Hepatocyte (in vitro differentiated cells): ENCODE data around the gene C3orf49. TPM values are rescaled to one million over a fixed set of nuclear protein-coding genes. Genes with fewer than 3 reads are reported as not detected.
A peak's percentile ranks its signal among the peaks of the same experiment; 100 is the strongest.

Source experiments
- DNase-seq: peaks from one replicate; pipeline ENCODE4 v3.0.0-alpha.2; 2016; ENCODE audit warnings: low spot score
- H2AFZ ChIP-seq: fragments of 200-600 bp; sonication (generic); 2 replicates; pipeline ENCODE4 v1.6.0; 2016; ENCODE audit warnings: antibody characterized with exemption, mild to moderate bottlenecking
- H3K27ac ChIP-seq: fragments of 200-600 bp; sonication (generic); 2 replicates; pipeline ENCODE4 v1.5.1; 2016; ENCODE audit warnings: mild to moderate bottlenecking
- H3K27me3 ChIP-seq: fragments of 200-600 bp; sonication (generic); 2 replicates; pipeline ENCODE4 v1.6.1; 2016
- H3K36me3 ChIP-seq: fragments of 200-600 bp; sonication (generic); replicated peaks from 2 replicates; pipeline ENCODE4 v1.5.1; 2016; ENCODE audit warnings: low read depth; ENCODE audit not compliant: insufficient read depth
- H3K4me1 ChIP-seq: fragments of 200-600 bp; sonication (generic); 2 replicates; pipeline ENCODE4 v1.5.1; 2016; ENCODE audit warnings: mild to moderate bottlenecking, moderate library complexity; ENCODE audit not compliant: insufficient read depth
- H3K4me2 ChIP-seq: fragments of 200-600 bp; sonication (generic); 2 replicates; pipeline ENCODE4 v1.6.0; 2016
- H3K4me3 ChIP-seq: fragments of 200-600 bp; sonication (generic); 2 replicates; pipeline ENCODE4 v1.5.1; 2016; ENCODE audit warnings: mild to moderate bottlenecking
- H3K79me2 ChIP-seq: fragments of 200-600 bp; sonication (generic); 2 replicates; pipeline ENCODE4 v1.6.0; 2017; ENCODE audit warnings: mild to moderate bottlenecking
- H3K9me2 ChIP-seq: fragments of 200-600 bp; sonication (generic); replicated peaks from 2 replicates; pipeline ENCODE4 v1.6.0; 2017; ENCODE audit warnings: mild to moderate bottlenecking; ENCODE audit not compliant: insufficient read depth
- H3K9me3 ChIP-seq: fragments of 200-600 bp; sonication (generic); 2 replicates; pipeline ENCODE4 v1.5.1; 2016; ENCODE audit warnings: low read depth, mild to moderate bottlenecking
- H4K20me1 ChIP-seq: fragments of 200-600 bp; sonication (generic); 2 replicates; pipeline ENCODE4 v1.6.0; 2016; ENCODE audit warnings: mild to moderate bottlenecking; ENCODE audit not compliant: insufficient read depth, poor library complexity, severe bottlenecking
- CTCF ChIP-seq: fragments of 200-600 bp; sonication (generic); IDR thresholded peaks from 2 replicates; pipeline ENCODE4 v1.5.1; 2016; ENCODE audit warnings: antibody characterized with exemption, mild to moderate bottlenecking; ENCODE audit not compliant: poor library complexity
- EZH2 ChIP-seq: fragments of 200-600 bp; sonication (generic); IDR thresholded peaks from 2 replicates; pipeline ENCODE4 v1.6.1; 2016; ENCODE audit warnings: antibody characterized with exemption, mild to moderate bottlenecking, borderline replicate concordance
- EZH2phosphoT487 ChIP-seq: fragments of 200-600 bp; sonication (generic); IDR thresholded peaks from one replicate; pipeline ENCODE4 v1.6.1; 2018; ENCODE audit warnings: antibody characterized with exemption, mild to moderate bottlenecking, low read depth, moderate library complexity; ENCODE audit not compliant: unreplicated experiment, severe bottlenecking
- WGBS: methylation state at CpG from one replicate; pipeline ENCODE4 v1.1.6; 2016; ENCODE audit warnings: low lambda C conversion rate; ENCODE audit errors: missing lambda C conversion rate; 5-methylcytosine and 5-hydroxymethylcytosine counted together
- polyA plus RNA-seq: library from polyadenylated mRNA; unstranded; fragments of >200 nt; fragmentation: Nextera tagmentation; extraction: Ambion mirVana; gene quantifications from 2 replicates; pipeline ENCODE4 v1.2.1, GENCODE V29; 2016
- total RNA-seq: library from RNA; depleted of rRNA; stranded (reverse); fragments of >200 nt; gene quantifications from 2 replicates; pipeline ENCODE4 v1.2.3, GENCODE V29; 2014

C3orf49 gene
- total and polyA plus RNA-seq, 2 experiments from 2014 or later, result 0.11 TPM; not detected in 1

- Histone ChIP-seq H3K9me3 (no peaks in the 10 kb centered on the region), H3K36me3 (no peaks in the 10 kb centered on the region), H4K20me1 (no peaks in the 10 kb centered on the region), H3K4me2 (no peak overlapping the region), H3K27me3 (no peaks in the 10 kb centered on the region), H2AFZ (no peak overlapping the region), H3K79me2 (peaks cover 87% of the 10 kb centered on the region), H3K4me1 (peaks cover 15% of the 10 kb centered on the region), H3K9me2 (no peaks in the 10 kb centered on the region), H3K27ac (no peak overlapping the region), H3K4me3 (no peak overlapping the region)
- WGBS, result 77% methylated on average over 5 of the region's 5 CpGs
- DNase-seq, result no peak
- no peak for TF ChIP-seq EZH2phosphoT487
- no peak for TF ChIP-seq CTCF
- TF ChIP-seq EZH2, result no peak
Observed at GRCh38 chr3:63861306-63861705, 42.2 kb downstream of the C3orf49 start.

DNA sequence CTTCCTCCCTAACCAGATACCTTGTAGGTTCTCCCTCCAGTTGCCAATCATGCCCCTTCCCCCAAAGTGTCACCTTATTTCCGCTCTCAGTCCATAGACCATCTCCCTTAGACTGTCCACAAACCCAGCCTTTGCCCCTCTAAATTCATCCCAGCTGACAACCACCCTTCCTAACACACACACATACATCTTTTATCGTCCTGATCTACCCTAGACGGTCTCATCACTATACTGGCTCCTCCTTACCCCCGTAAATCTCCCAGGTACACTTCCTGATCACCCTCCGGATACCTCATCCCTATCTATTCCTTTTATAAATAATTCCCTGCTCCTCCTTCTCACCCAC, 43.7 kb downstream of the C3orf49 start:
- Histone ChIP-seq H3K4me2 (peak overlapping the region; percentile 82), H3K79me2 (peaks cover 86% of the 10 kb centered on the region), H3K4me3 (peak overlapping the region; percentile 100), H3K27me3 (no peaks in the 10 kb centered on the region), H4K20me1 (no peaks in the 10 kb centered on the region), H3K36me3 (no peaks in the 10 kb centered on the region), H3K9me2 (no peaks in the 10 kb centered on the region), H3K27ac (peak overlapping the region; percentile 100), H3K4me1 (peaks cover 15% of the 10 kb centered on the region), H3K9me3 (no peaks in the 10 kb centered on the region), H2AFZ (peak overlapping the region; percentile 100)
- no peak for DNase-seq
- 28% methylated on average over 5 of the region's 5 CpGs for WGBS
- TF ChIP-seq EZH2 (no peak), EZH2phosphoT487 (no peak), CTCF (no peak)

DNA sequence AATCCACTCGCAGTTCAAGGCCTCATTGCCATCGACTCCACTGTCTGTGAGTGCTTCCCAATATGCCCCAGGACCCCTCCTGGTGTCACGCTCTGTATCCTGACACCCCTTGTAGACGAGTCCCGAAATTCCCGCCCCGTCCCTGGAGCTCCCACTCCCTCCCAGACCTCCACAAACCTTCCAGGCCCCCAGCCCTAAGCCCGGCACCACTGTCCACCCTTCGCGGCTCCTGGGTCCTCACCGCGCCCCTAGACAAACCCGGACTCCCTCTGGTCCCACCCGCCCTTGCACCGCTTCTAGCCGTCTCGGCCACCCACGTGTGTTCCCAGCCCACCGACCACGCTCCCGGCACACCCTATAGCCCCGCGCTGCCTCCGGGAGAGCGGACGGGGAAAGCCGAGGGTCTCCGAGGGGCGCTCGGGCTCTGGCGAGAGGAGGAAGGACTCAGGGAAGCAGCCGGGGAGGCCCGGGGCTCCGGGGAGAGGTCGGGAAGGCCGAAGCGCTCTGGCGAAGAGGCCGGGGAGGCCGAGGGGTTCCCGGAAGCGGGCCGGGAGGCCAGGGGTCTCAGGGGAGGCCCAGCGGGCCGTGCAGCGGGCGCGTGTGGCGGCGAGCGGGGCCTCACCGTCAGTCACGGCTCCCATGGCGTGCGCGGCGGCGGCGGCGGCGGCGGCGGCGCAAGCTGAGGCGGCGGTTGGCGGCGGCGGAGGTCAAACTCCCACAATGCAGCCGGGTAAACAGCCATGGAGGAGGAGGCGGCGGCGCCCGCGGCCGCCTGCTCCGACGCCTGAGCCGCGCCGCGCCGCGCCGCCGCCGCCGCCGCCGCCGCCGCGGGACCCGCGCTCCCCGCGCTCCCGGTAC, 44.3 kb downstream of the C3orf49 start, which contains the start of the genes ATXN7 and THOC7:
ATXN7 (plus strand) TSS at position 718 of the 858 bp plus-strand sequence. CDS start 48,732 bp downstream, outside the sequence.
THOC7 (minus strand) TSS at position 656 of the 858 bp plus-strand sequence; CDS start at position 641, 15 bp downstream.
- Histone ChIP-seq H3K79me2 (peaks cover 86% of the 10 kb centered on the region), H3K4me3 (peak within 1 kb of the TSS; percentile 100), H3K4me1 (peaks cover 15% of the 10 kb centered on the region), H3K9me2 (no peaks in the 10 kb centered on the region), H3K36me3 (no peaks in the 10 kb centered on the region), H3K9me3 (no peaks in the 10 kb centered on the region), H3K4me2 (peak within 1 kb of the TSS; percentile 82), H2AFZ (peak within 1 kb of the TSS; percentile 100), H3K27me3 (no peaks in the 10 kb centered on the region), H4K20me1 (no peaks in the 10 kb centered on the region), H3K27ac (peak within 1 kb of the TSS; percentile 100)
- WGBS, result under 1% methylated on average over 27 of the region's 98 CpGs
- DNase-seq, result peak; percentile 85
- TF ChIP-seq CTCF, result no peak
- TF ChIP-seq EZH2, result no peak
- TF ChIP-seq EZH2phosphoT487, result no peak
